Spinal cord (tissue), 10 donors: ENCODE results near the gene MAPKBP1. TPM values are rescaled to one million over a fixed set of nuclear protein-coding genes. Genes with fewer than 3 reads are reported as not detected.

Experiments used
- DNase-seq, 6 donors: peaks; one replicate each; pipeline versions ENCODE4 v3.0.0 to v3.0.0-alpha.2; 2013 to 2015; ENCODE audit warnings: low spot score in 6 of 6, low read depth in 4 of 6
- H3K27ac ChIP-seq: one replicate; pipeline ENCODE4 v1.5.1; 2013; ENCODE audit warnings: low read depth, low read length, control low read depth
- H3K27me3 ChIP-seq: one replicate; pipeline ENCODE4 v1.6.1; 2013; ENCODE audit warnings: low read length; ENCODE audit not compliant: control insufficient read depth, insufficient read depth
- H3K36me3 ChIP-seq: one replicate; pipeline ENCODE4 v1.6.1; 2013; ENCODE audit warnings: low read length; ENCODE audit not compliant: control insufficient read depth, insufficient read depth
- H3K4me1 ChIP-seq: one replicate; pipeline ENCODE4 v1.6.1; 2013; ENCODE audit warnings: low read length; ENCODE audit not compliant: control insufficient read depth, insufficient read depth
- H3K4me3 ChIP-seq: one replicate; pipeline ENCODE4 v1.5.1; 2013; ENCODE audit warnings: low read depth, low read length, control low read depth
- H3K9me3 ChIP-seq: one replicate; pipeline ENCODE4 v1.6.1; 2013; ENCODE audit warnings: low read length; ENCODE audit not compliant: control insufficient read depth, insufficient read depth
- WGBS: methylation state at CpG from one replicate; pipeline ENCODE4 v1.1.5; 2013; ENCODE audit warnings: missing lambda C conversion rate; ENCODE audit not compliant: insufficient coverage; 5-methylcytosine and 5-hydroxymethylcytosine counted together
- polyA plus RNA-seq, 2 donors: library from polyadenylated mRNA; unstranded; fragments of 120-200 nt; gene quantifications; one replicate each; pipeline ENCODE4 v1.2.1, GENCODE V29; 2013; ENCODE audit not compliant: insufficient read length in 2 of 2
- total RNA-seq, 2 donors: library from RNA; depleted of rRNA in 1 of 2; stranded (reverse); fragments of 120-200 nt in 1 of 2; fragments of >200 nt in 1 of 2; gene quantifications; one replicate each; pipeline versions ENCODE4 v1.2.3 to v1.2.4, GENCODE V29; 2013 to 2014
- donor health status: healthy.

Gene MAPKBP1
- total and polyA plus RNA-seq, 4 donors, result 27.1 to 52.6 (median 31.8) TPM

DNA sequence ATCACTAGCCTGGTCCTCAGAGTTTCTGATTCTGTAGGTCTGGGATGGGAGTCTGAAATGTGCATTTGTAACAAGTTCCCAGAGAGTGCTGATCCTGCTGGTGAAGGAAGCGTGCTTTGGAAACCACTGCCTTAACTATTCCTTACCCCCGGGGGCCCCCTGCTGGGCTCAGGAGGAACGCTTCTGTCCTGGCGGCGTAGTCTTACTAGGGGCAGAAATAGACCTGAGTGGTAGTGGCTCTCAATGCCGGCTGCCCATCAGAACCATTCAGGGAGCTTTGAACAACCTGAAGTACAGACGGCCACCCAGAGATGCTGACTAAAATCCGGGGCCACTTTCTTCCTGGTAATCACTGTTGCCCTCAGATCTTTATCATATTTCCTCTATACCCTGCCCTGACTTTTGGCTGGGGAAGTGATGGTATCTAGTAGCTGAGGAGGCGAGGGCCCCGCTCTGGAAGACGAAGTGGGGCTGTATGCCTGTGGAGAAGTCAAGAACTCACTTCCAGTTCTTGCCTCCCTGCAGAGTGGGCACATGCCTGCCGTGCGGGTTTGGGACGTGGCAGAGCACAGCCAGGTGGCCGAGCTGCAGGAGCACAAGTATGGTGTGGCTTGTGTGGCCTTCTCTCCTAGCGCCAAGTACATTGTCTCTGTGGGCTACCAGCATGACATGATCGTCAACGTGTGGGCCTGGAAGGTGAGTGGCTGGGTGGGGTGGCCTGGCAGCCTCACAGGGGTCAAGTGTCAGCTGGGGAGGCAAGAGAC, 37.3 kb downstream of the MAPKBP1 start:
- Histone ChIP-seq H3K27me3 (no peaks in the 10 kb centered on the region), H3K27ac (no peak overlapping the region), H3K4me3 (no peak overlapping the region), H3K4me1 (peaks cover 12% of the 10 kb centered on the region), H3K36me3 (peaks cover 58% of the 10 kb centered on the region), H3K9me3 (no peaks in the 10 kb centered on the region)
- DNase-seq, result peak in 5 of 6 donors; percentile 53 to 89 (median 66)
- 50% methylated on average over 11 of the region's 18 CpGs for WGBS

DNA sequence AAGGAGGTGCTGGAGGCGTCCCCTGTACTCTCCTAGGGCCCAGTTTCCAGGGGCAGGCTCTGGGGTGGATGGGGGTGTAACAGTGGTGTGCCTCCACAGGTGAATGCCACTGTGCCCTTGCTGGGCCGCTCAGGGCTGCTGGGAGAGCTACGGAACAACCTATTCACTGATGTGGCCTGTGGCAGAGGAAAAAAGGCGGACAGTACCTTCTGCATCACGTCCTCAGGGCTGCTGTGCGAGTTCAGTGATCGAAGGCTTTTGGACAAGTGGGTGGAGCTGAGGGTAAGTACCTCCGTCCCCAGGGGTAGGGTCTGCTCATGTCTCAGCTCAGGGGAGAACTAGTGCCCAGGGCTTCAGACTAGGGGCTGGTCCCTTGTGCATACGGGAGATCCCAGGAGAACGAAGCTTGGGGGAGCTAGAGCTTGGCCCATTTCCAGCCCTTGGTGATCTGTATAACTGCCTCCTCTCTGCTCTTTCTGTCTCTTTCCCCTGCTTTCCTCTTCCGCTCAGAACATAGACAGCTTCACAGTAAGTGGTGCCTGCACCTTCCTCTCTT, 38.6 kb downstream of the MAPKBP1 start:
- WGBS, result 94% methylated on average over 11 of the region's 11 CpGs
- H3K27me3 ChIP-seq, result no peaks in the 10 kb centered on the region
- no peaks in the 10 kb centered on the region for H3K9me3 ChIP-seq
- H3K36me3 ChIP-seq, result peaks cover 71% of the 10 kb centered on the region
- H3K4me3 ChIP-seq, result no peak overlapping the region
- no peak for DNase-seq
- no peak overlapping the region for H3K27ac ChIP-seq
- peaks cover 10% of the 10 kb centered on the region for H3K4me1 ChIP-seq

DNA sequence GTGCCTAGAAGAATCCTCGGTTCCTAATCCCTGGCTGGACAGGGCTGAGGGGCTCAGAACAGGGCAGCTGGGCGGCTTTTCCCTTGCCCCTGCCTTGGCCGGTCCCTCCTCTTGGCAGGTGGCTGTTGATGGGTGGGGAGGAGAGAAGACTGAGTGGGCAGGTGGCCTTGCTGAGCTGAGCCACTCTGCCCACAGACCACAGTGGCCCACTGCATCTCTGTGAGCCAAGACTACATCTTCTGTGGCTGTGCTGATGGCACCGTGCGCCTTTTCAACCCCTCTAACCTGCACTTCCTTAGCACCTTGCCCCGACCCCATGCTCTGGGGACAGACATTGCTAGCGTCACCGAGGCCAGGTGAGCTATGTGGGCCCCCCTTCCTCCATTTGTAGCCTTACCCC, 39.1 kb downstream of the MAPKBP1 start:
- Histone ChIP-seq H3K27ac (no peak overlapping the region), H3K4me3 (no peak overlapping the region), H3K9me3 (no peaks in the 10 kb centered on the region), H3K36me3 (peaks cover 76% of the 10 kb centered on the region), H3K27me3 (no peaks in the 10 kb centered on the region), H3K4me1 (peaks cover 10% of the 10 kb centered on the region)
- 94% methylated on average over 5 of the region's 8 CpGs for WGBS
- DNase-seq, result no peak

DNA sequence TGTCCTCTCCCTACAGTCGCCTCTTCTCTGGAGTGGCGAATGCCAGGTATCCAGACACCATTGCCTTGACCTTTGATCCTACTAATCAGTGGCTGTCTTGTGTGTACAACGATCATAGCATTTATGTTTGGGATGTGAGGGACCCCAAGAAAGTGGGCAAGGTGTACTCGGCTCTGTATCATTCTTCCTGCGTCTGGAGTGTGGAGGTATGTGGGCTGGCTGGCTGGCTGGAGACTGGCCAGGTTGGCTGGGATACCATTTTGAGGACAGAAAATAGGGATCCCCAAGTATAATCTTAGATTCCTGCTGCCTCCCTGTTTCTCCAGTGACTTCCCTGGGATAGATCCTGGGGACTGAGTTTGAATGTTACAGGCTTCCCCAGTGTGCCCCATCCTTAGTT, 40.2 kb downstream of the MAPKBP1 start:
- peaks cover 84% of the 10 kb centered on the region for H3K36me3 ChIP-seq
- no peaks in the 10 kb centered on the region for H3K9me3 ChIP-seq
- H3K4me3 ChIP-seq, result no peak overlapping the region
- no peak overlapping the region for H3K27ac ChIP-seq
- WGBS, result 93% methylated on average over 5 of the region's 5 CpGs
- no peak for DNase-seq
- no peaks in the 10 kb centered on the region for H3K27me3 ChIP-seq
- peaks cover 9% of the 10 kb centered on the region for H3K4me1 ChIP-seq

DNA sequence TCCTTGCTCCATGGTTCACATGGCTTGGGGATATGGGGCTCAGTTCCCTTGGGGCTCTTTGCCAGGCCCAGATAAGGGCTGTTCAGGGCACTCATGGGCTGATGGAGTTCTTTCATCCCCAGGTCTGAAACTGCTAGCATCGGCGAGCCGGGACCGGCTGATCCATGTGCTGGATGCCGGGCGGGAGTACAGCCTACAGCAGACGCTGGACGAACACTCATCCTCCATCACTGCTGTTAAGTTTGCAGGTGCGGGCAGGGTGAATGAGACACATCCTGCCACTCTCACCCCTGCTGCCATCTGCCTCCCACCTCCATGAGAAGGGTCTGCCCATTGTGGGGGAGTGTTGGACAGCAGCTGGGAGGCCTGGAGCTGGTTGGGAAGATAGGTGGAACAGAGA, 42.5 kb downstream of the MAPKBP1 start:
- no peak overlapping the region for H3K27ac ChIP-seq
- no peaks in the 10 kb centered on the region for H3K4me1 ChIP-seq
- no peak overlapping the region for H3K4me3 ChIP-seq
- peaks cover 88% of the 10 kb centered on the region for H3K36me3 ChIP-seq
- 89% methylated on average over 8 of the region's 9 CpGs for WGBS
- no peaks in the 10 kb centered on the region for H3K27me3 ChIP-seq
- no peak for DNase-seq
- H3K9me3 ChIP-seq, result no peaks in the 10 kb centered on the region

DNA sequence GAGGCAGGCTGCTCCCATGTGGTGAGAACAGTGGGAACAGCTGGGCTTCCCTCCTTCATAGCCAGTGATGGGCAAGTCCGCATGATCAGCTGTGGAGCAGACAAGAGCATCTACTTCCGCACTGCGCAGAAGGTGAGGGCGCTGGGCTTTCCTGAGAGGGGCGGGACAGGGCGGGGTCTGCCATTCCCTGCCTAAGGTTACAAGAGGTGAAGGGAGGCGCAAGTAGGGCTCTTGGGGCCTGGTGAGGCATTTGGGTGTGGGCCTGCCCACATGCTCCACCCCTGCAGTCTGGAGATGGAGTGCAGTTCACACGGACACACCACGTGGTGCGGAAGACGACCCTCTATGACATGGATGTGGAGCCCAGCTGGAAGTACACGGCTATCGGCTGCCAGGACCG, 43.0 kb downstream of the MAPKBP1 start:
- no peak for DNase-seq
- H3K27me3 ChIP-seq, result no peaks in the 10 kb centered on the region
- 90% methylated on average over 11 of the region's 14 CpGs for WGBS
- H3K27ac ChIP-seq, result no peak overlapping the region
- no peak overlapping the region for H3K4me3 ChIP-seq
- H3K36me3 ChIP-seq, result peaks cover 89% of the 10 kb centered on the region
- H3K9me3 ChIP-seq, result no peaks in the 10 kb centered on the region
- no peaks in the 10 kb centered on the region for H3K4me1 ChIP-seq

DNA sequence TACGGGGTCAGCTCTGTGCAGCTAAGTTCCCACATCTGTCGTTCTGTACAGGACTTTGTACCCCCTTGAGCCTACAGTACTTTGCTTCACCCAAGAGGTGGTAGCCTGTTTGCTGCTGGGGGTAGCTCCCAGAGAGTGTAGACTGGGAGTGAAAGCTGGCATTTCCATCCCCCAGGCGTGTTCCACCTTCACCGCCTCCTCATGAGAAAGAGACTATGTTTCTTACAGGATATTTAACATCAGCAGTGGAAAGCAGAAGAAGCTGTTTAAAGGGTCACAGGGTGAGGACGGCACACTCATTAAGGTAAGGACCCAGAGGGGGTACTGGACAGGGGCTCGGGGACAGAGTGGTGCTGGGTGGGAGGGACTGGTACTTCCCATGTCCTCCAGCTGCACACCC, 43.5 kb downstream of the MAPKBP1 start:
- H3K4me1 ChIP-seq, result no peaks in the 10 kb centered on the region
- H3K9me3 ChIP-seq, result no peaks in the 10 kb centered on the region

DNA sequence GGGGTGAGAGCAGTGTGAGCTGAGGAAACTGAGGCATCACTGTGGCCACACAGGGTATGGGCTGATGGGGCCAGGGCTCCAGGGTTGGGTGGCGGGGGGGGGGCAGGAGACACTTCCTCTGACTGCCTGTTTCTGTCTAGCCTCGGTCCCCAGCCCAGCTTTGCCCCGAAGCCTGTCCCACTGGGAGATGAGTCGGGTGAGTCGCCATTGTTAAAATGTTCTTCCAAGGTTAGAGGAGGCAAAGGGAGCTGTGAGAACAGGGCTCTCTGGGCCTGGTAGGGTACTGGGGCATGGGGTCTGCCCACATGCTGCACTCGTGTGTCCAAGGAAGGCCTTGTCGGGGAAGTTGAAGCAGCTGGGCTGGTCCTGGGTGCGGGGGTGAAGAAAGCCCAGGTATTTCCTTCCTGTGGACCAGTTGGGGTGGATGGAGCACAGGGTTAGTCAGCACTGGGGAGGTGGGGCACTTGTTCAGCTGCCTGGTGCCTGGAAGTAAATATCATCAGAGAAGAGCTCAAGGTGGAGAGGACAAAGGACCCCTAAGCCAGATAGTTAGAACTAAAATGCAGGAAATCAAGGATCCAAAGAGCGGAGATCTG, 45.3 kb downstream of the MAPKBP1 start:
- WGBS, result 97% methylated on average over 8 of the region's 9 CpGs
- H3K36me3 ChIP-seq, result peaks cover 94% of the 10 kb centered on the region

More for the DNA sequence above, 43.5 kb downstream of the MAPKBP1 start:
- Histone ChIP-seq H3K4me3 (no peak overlapping the region), H3K27me3 (no peaks in the 10 kb centered on the region), H3K36me3 (peaks cover 89% of the 10 kb centered on the region), H3K27ac (no peak overlapping the region)
- WGBS, result 88% methylated on average over 3 of the region's 6 CpGs
- DNase-seq, result no peak

DNA sequence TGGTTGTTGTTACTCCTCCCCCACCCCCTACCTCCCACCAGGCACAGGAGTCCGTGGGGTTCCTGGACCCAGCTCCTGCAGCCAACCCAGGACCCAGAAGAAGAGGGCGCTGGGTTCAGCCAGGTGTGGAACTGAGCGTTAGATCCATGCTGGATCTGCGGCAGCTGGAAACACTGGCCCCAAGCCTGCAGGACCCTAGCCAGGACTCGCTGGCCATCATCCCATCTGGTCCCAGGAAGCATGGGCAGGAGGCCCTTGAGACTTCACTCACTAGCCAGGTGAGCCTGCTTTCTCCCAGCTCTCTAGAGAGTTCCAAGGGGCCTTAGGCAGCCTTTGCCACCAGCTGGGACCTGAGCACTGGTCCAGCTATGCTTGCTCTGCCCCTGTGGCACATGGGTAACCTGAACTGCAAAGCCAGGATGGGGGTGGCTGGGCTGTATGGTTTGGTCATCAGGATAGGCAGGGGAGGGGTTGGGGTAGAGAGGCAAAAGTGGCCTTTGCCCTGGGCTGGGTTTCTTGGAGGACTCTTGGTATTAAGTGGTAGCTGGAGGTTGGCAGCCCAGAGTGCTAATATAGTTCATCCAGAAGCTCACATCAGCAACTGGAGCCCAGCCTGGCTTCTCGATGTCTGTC, 46.6 kb downstream of the MAPKBP1 start:
- peaks cover 95% of the 10 kb centered on the region for H3K36me3 ChIP-seq
- 84% methylated on average over 6 of the region's 6 CpGs for WGBS
- H3K4me3 ChIP-seq, result no peak overlapping the region
- no peak for DNase-seq
- no peaks in the 10 kb centered on the region for H3K27me3 ChIP-seq
- H3K27ac ChIP-seq, result no peak overlapping the region
- no peaks in the 10 kb centered on the region for H3K9me3 ChIP-seq
- no peaks in the 10 kb centered on the region for H3K4me1 ChIP-seq

More for the DNA sequence above, 45.3 kb downstream of the MAPKBP1 start:
- H3K27me3 ChIP-seq, result no peaks in the 10 kb centered on the region
- no peaks in the 10 kb centered on the region for H3K9me3 ChIP-seq
- no peaks in the 10 kb centered on the region for H3K4me1 ChIP-seq
- no peak overlapping the region for H3K4me3 ChIP-seq
- no peak for DNase-seq
- no peak overlapping the region for H3K27ac ChIP-seq
